Parathyroid adenoma (tissue), 2 donors: ENCODE measurements around the gene ACAP3.

Experiments
- H2AFZ ChIP-seq: fragments of 300-600 bp; sonication (generic); one replicate; pipeline ENCODE4 v1.7.0; 2017; ENCODE audit warnings: antibody characterized with exemption, mild to moderate bottlenecking
- H3K27ac ChIP-seq: fragments of 300-600 bp; sonication (generic); one replicate; pipeline ENCODE4 v1.7.0; 2017
- H3K27me3 ChIP-seq: fragments of 300-600 bp; sonication (generic); one replicate; pipeline ENCODE4 v1.7.0; 2017; ENCODE audit warnings: low read length; ENCODE audit not compliant: control insufficient read depth, insufficient read depth
- H3K36me3 ChIP-seq: fragments of 300-600 bp; sonication (generic); one replicate; pipeline ENCODE4 v1.7.0; 2017; ENCODE audit warnings: low read length; ENCODE audit not compliant: control insufficient read depth, insufficient read depth
- H3K4me1 ChIP-seq: fragments of 300-600 bp; sonication (generic); one replicate; pipeline ENCODE4 v1.7.0; 2017; ENCODE audit warnings: control low read depth
- H3K4me2 ChIP-seq: fragments of 300-600 bp; sonication (generic); one replicate; pipeline ENCODE4 v1.7.0; 2017; ENCODE audit warnings: low read length
- H3K4me3 ChIP-seq: fragments of 300-600 bp; sonication (generic); one replicate; pipeline ENCODE4 v1.7.0; 2017; ENCODE audit warnings: low read depth, low read length
- H3K79me2 ChIP-seq: fragments of 300-600 bp; sonication (generic); one replicate; pipeline ENCODE4 v1.7.0; 2017; ENCODE audit warnings: control low read depth
- H3K9ac ChIP-seq: fragments of 300-600 bp; sonication (generic); one replicate; pipeline ENCODE4 v1.7.0; 2017; ENCODE audit warnings: mild to moderate bottlenecking
- H3K9me3 ChIP-seq: fragments of 300-600 bp; sonication (generic); one replicate; pipeline ENCODE4 v1.7.0; 2017; ENCODE audit warnings: low read length; ENCODE audit not compliant: control insufficient read depth
- CTCF ChIP-seq: fragments of 300-600 bp; sonication (generic); IDR thresholded peaks from one replicate; pipeline ENCODE4 v1.7.0; 2017; ENCODE audit warnings: antibody characterized with exemption, mild to moderate bottlenecking
- donor health status: primary hyperparathyroidism.

ACAP3 gene

GRCh38 chr1:1273512-1274298 is 34.0 kb downstream of the ACAP3 start, which contains the start of gene UBE2J2:
Gene UBE2J2 (minus strand): TSS chr1:1273854. CDS start chr1:1267992, 5,862 bp downstream.
- Histone ChIP-seq H3K79me2 (peaks cover 21% of the 10 kb centered on the region), H3K4me2 (peak within 1 kb of the TSS; percentile 82), H3K4me1 (peaks cover 3% of the 10 kb centered on the region), H3K27me3 (no peaks in the 10 kb centered on the region), H3K9ac (no peak within 1 kb of the TSS), H3K36me3 (no peaks in the 10 kb centered on the region), H3K4me3 (peak within 1 kb of the TSS; percentile 74), H3K27ac (peak within 1 kb of the TSS; percentile 15), H2AFZ (peak within 1 kb of the TSS; percentile 87), H3K9me3 (no peaks in the 10 kb centered on the region)
- TF ChIP-seq CTCF: no peak

GRCh38 chr1:1273209-1273511 is 34.6 kb downstream of the ACAP3 start:
- Histone ChIP-seq H3K27ac (no peak overlapping the region), H3K9me3 (no peaks in the 10 kb centered on the region), H3K4me1 (peaks cover 3% of the 10 kb centered on the region), H2AFZ (no peak overlapping the region), H3K4me2 (peak overlapping the region; percentile 82), H3K79me2 (peaks cover 24% of the 10 kb centered on the region), H3K27me3 (no peaks in the 10 kb centered on the region), H3K36me3 (no peaks in the 10 kb centered on the region), H3K9ac (no peak overlapping the region), H3K4me3 (peak overlapping the region; percentile 74)
- no peak for TF ChIP-seq CTCF

GRCh38 chr1:1272341-1273208 is 35.2 kb downstream of the ACAP3 start:
- Histone ChIP-seq H3K4me2 (peak overlapping the region; percentile 82), H3K79me2 (peaks cover 29% of the 10 kb centered on the region), H3K27ac (no peak overlapping the region), H3K4me1 (peaks cover 3% of the 10 kb centered on the region), H3K27me3 (no peaks in the 10 kb centered on the region), H3K9ac (no peak overlapping the region), H3K9me3 (no peaks in the 10 kb centered on the region), H3K36me3 (no peaks in the 10 kb centered on the region), H3K4me3 (peak overlapping the region; percentile 74), H2AFZ (no peak overlapping the region)
- no peak for TF ChIP-seq CTCF

GRCh38 chr1:1270813-1271212 is 36.9 kb downstream of the ACAP3 start:
- Histone ChIP-seq H3K9ac (no peak overlapping the region), H3K9me3 (no peaks in the 10 kb centered on the region), H2AFZ (no peak overlapping the region), H3K27ac (no peak overlapping the region), H3K4me1 (peaks cover 3% of the 10 kb centered on the region), H3K79me2 (peaks cover 31% of the 10 kb centered on the region), H3K4me2 (no peak overlapping the region), H3K27me3 (no peaks in the 10 kb centered on the region), H3K36me3 (no peaks in the 10 kb centered on the region), H3K4me3 (no peak overlapping the region)
- TF ChIP-seq CTCF: no peak
